ENCODE measurements around the gene RITA1. TPM values are rescaled to one million over a fixed set of nuclear protein-coding genes. Genes with fewer than 3 reads are reported as not detected.

The RITA1 gene
- polyA plus RNA-seq, 2 of the 4 experiments (the other 2 are of a cell fraction) = 18.6 to 20.5 TPM

GRCh38 chr12:113196990-113197389 is 11.5 kb downstream of the RITA1 start:
- no peak for TF ChIP-seq ZC3H11A (IDR thresholded peaks at IDR 0.05)
- TF ChIP-seq CEBPB (IDR thresholded peaks at IDR 0.05) = no peak
- TF ChIP-seq PBX3 (IDR thresholded peaks at IDR 0.05) = no peak
- no peak for TF ChIP-seq MAZ (IDR thresholded peaks at IDR 0.05; ENCODE audit: borderline replicate concordance, low read depth, low read length)
- TF ChIP-seq CBX8 (IDR thresholded peaks at IDR 0.05) = no peak
- peak; percentile 67 for TF ChIP-seq SMC3 (IDR thresholded peaks at IDR 0.05)
- TF ChIP-seq ATOH8 (CRISPR knock-in tag; IDR thresholded peaks at IDR 0.05; ENCODE audit: low read depth) = no peak
- TF ChIP-seq NPAS2 (CRISPR knock-in tag; IDR thresholded peaks at IDR 0.05; ENCODE audit: borderline replicate concordance) = no peak
- TF ChIP-seq HMGXB4 (CRISPR knock-in tag; IDR thresholded peaks at IDR 0.05; ENCODE audit: borderline replicate concordance) = no peak
- peak; percentile 84 for TF ChIP-seq CTCF (IDR thresholded peaks at IDR 0.05)
- no peak for TF ChIP-seq MAFK (IDR thresholded peaks at IDR 0.05; ENCODE audit: partially characterized antibody)
- no peak for TF ChIP-seq NFE2L2 (conservative IDR thresholded peaks at IDR 0.05; ENCODE audit: low read length)
- TF ChIP-seq EHF (CRISPR knock-in tag; IDR thresholded peaks at IDR 0.05) = no peak
- TF ChIP-seq NR3C1 (IDR thresholded peaks at IDR 0.05) = no peak
- TF ChIP-seq USF2 (IDR thresholded peaks at IDR 0.05) = no peak
- no peak for TF ChIP-seq E2F6 (IDR thresholded peaks at IDR 0.05; ENCODE audit: borderline replicate concordance, low read depth)
- no peak for TF ChIP-seq RNF2 (IDR thresholded peaks at IDR 0.05; ENCODE audit: borderline replicate concordance, low read depth)
- TF ChIP-seq TFCP2L1 (CRISPR knock-in tag; IDR thresholded peaks at IDR 0.05) = no peak
- TF ChIP-seq RAD21 (conservative IDR thresholded peaks at IDR 0.05 in 1 of 2, IDR thresholded peaks at IDR 0.05 in 1 of 2) = peak; percentile 79 to 82
- TF ChIP-seq TP53 (CRISPR knock-in tag; IDR thresholded peaks at IDR 0.05) = no peak
- TF ChIP-seq FOSL2 (IDR thresholded peaks at IDR 0.05) = no peak
- no peak for TF ChIP-seq FOSL2 (CRISPR knock-in tag; IDR thresholded peaks at IDR 0.05)
- no peak overlapping the region for H3K4me3 ChIP-seq
- H3K27ac ChIP-seq = peak overlapping the region in 1 of 2 experiments; percentile 83; a peak in 3 of 6 replicates
- 1% methylated on average over 4 of the region's 4 CpGs for WGBS (ENCODE audit: missing lambda C conversion rate)
- CTCF ChIA-PET = interaction anchor here (0.6 to 3.8 kb wide), 32 partner anchors 8 to 633 kb away, joined by 3 to 35 read pairs (median 4); partner anchors contain the start of genes SDSL and TPCN1
- no peak for FAIRE-seq
- DNase-seq (ENCODE audit: low read depth in 1 of 2, low spot score in 1 of 2) = peak; percentile 84 to 94
- H3K4me2 ChIP-seq = no peak overlapping the region
- H3K4me1 ChIP-seq = peaks cover 27% of the 10 kb centered on the region
- POLR2A ChIA-PET = interaction anchor here (0.6 to 0.7 kb wide), 2 partner anchors 11 to 45 kb away, joined by 4 to 11 read pairs; no protein-coding TSS in a partner anchor
- H3K9me3 ChIP-seq = no peaks in the 10 kb centered on the region
- peak; percentile 91 for ATAC-seq
